Measurements from ENCODE around the gene C4BPB. TPM values are rescaled to one million over a fixed set of nuclear protein-coding genes. Genes with fewer than 3 reads are reported as not detected.

The C4BPB gene
- polyA plus RNA-seq, 1 donor (not counting 4 experiments of a cell fraction or from before 2014, with no cell fraction given): not detected

GRCh38 chr1:207091200-207091908 lies 2.7 kb downstream of the C4BPB start:
- Histone ChIP-seq H3K4me1 (ENCODE audit: control insufficient read depth, extremely low read depth, insufficient read depth, low read length) (peaks cover 5% of the 10 kb centered on the region), H3K36me3 (ENCODE audit: control insufficient read depth in 2 of 2, extremely low read depth in 1 of 2, insufficient read depth in 2 of 2, low read length in 2 of 2) (no peaks in the 10 kb centered on the region), H4K20me1 (ENCODE audit: control insufficient read depth, extremely low read depth, insufficient read depth, low read length) (no peaks in the 10 kb centered on the region), H3K4me2 (ENCODE audit: control insufficient read depth, extremely low read depth, insufficient read depth, low read depth, low read length) (no peak overlapping the region), H3K79me2 (ENCODE audit: control insufficient read depth, insufficient read depth, low read length) (no peaks in the 10 kb centered on the region), H3K9me3 (ENCODE audit: control insufficient read depth, low read depth, low read length) (no peaks in the 10 kb centered on the region), H3K9ac (ENCODE audit: control insufficient read depth, extremely low read depth, insufficient read depth, low read length) (no peak overlapping the region), H2AFZ (ENCODE audit: control insufficient read depth, low read length) (no peak overlapping the region), H3K27me3 (ENCODE audit: control insufficient read depth, extremely low read depth, insufficient read depth, low read length) (peaks cover 4% of the 10 kb centered on the region), H3K4me3 (ENCODE audit: control insufficient read depth in 2 of 3, extremely low read depth in 1 of 3, insufficient read depth in 2 of 3, low read depth in 1 of 3, low read length in 3 of 3) (no peak overlapping the region), H3K27ac (ENCODE audit: control insufficient read depth, insufficient read depth, low read length) (no peak overlapping the region), H3K9me1 (ENCODE audit: control insufficient read depth, extremely low read depth, insufficient read depth, low read length) (no peaks in the 10 kb centered on the region)
- dilution Hi-C loops (cut with MboI; ENCODE audit: extremely low pct_ligation_motif_present, low sequenced_read_pairs): no loop called here
- DNase-seq (ENCODE audit: low read depth, low spot score) (no peak), FAIRE-seq (no peak)
- TF ChIP-seq EZH2 (IDR thresholded peaks at IDR 0.05; ENCODE audit: low read length) (no peak), CTCF (optimal IDR thresholded peaks at IDR 0.05 in 1 of 3, IDR thresholded peaks at IDR 0.05 in 1 of 3, conservative IDR thresholded peaks at IDR 0.05 in 1 of 3; ENCODE audit: extremely low read depth in 1 of 3, insufficient read depth in 2 of 3, low read length in 3 of 3) (no peak)

- no peak for DNase-seq (ENCODE audit: low read depth, low spot score)
- TF ChIP-seq EZH2 (IDR thresholded peaks at IDR 0.05; ENCODE audit: low read length) (no peak), CTCF (optimal IDR thresholded peaks at IDR 0.05 in 1 of 3, IDR thresholded peaks at IDR 0.05 in 1 of 3, conservative IDR thresholded peaks at IDR 0.05 in 1 of 3; ENCODE audit: extremely low read depth in 1 of 3, insufficient read depth in 2 of 3, low read length in 3 of 3) (no peak)
- Histone ChIP-seq H3K27me3 (ENCODE audit: control insufficient read depth, extremely low read depth, insufficient read depth, low read length) (peaks cover 4% of the 10 kb centered on the region), H3K27ac (ENCODE audit: control insufficient read depth, insufficient read depth, low read length) (no peak overlapping the region), H3K9ac (ENCODE audit: control insufficient read depth, extremely low read depth, insufficient read depth, low read length) (no peak overlapping the region), H3K36me3 (ENCODE audit: control insufficient read depth in 2 of 2, extremely low read depth in 1 of 2, insufficient read depth in 2 of 2, low read length in 2 of 2) (no peaks in the 10 kb centered on the region), H3K4me3 (ENCODE audit: control insufficient read depth in 2 of 3, extremely low read depth in 1 of 3, insufficient read depth in 2 of 3, low read depth in 1 of 3, low read length in 3 of 3) (no peak overlapping the region), H3K4me1 (ENCODE audit: control insufficient read depth, extremely low read depth, insufficient read depth, low read length) (no peaks in the 10 kb centered on the region), H3K9me1 (ENCODE audit: control insufficient read depth, extremely low read depth, insufficient read depth, low read length) (no peaks in the 10 kb centered on the region), H4K20me1 (ENCODE audit: control insufficient read depth, extremely low read depth, insufficient read depth, low read length) (no peaks in the 10 kb centered on the region), H3K4me2 (ENCODE audit: control insufficient read depth, extremely low read depth, insufficient read depth, low read depth, low read length) (no peak overlapping the region), H2AFZ (ENCODE audit: control insufficient read depth, low read length) (no peak overlapping the region), H3K9me3 (ENCODE audit: control insufficient read depth, low read depth, low read length) (no peaks in the 10 kb centered on the region), H3K79me2 (ENCODE audit: control insufficient read depth, insufficient read depth, low read length) (no peaks in the 10 kb centered on the region)
- no peak for FAIRE-seq
- dilution Hi-C loops (cut with MboI; ENCODE audit: extremely low pct_ligation_motif_present, low sequenced_read_pairs): no loop called here
These were observed 5.3 kb downstream of the C4BPB start for GRCh38 chr1:207093944-207094343.
